GM21786 (cell line): Measurements from ENCODE around the gene LGR6.
"Not testable (repeated sequence)": the region's sequence is repeated elsewhere in the genome, so short reads cannot be mapped to it uniquely, and the experiment has no call there.

Source experiments
- ATAC-seq: cut with Tn5 transposase; IDR thresholded peaks from one replicate; pipeline ENCODE4 v1.9.1; 2021; ENCODE audit not compliant: unreplicated experiment

Gene LGR6

GRCh38 chr1:202158810-202159533 lies 34.6 kb upstream of the LGR6 start:
- no peak for ATAC-seq

- ATAC-seq: no peak
These were observed 33.8 kb upstream of the LGR6 start for GRCh38 chr1:202159534-202160371.

GRCh38 chr1:202160377-202160940 lies 33.1 kb upstream of the LGR6 start, which contains the start of gene PTPN7:
TSS of gene PTPN7 (minus strand) at chr1:202160602. CDS start at chr1:202159402, 1,200 bp downstream.
- ATAC-seq: peak; percentile 48

GRCh38 chr1:202161151-202162046 lies 32.2 kb upstream of the LGR6 start:
- no peak for ATAC-seq

GRCh38 chr1:202162047-202162417 lies 31.6 kb upstream of the LGR6 start:
- ATAC-seq: peak; percentile 30

- ATAC-seq: no peak
These were observed 30.9 kb upstream of the LGR6 start for GRCh38 chr1:202162418-202163280.

GRCh38 chr1:202163281-202164270 lies 30.0 kb upstream of the LGR6 start:
- no peak for ATAC-seq

GRCh38 chr1:202164271-202165037 lies 29.1 kb upstream of the LGR6 start:
- peak; percentile 51 for ATAC-seq

GRCh38 chr1:202165267-202165941 lies 28.2 kb upstream of the LGR6 start:
- ATAC-seq: no peak

- ATAC-seq: no peak
These were observed 27.4 kb upstream of the LGR6 start for GRCh38 chr1:202165942-202166843.

GRCh38 chr1:202167054-202167453 lies 26.5 kb upstream of the LGR6 start:
- not testable (repeated sequence) for ATAC-seq

GRCh38 chr1:202167708-202168415 lies 25.7 kb upstream of the LGR6 start:
- ATAC-seq: no peak

GRCh38 chr1:202168861-202169260 lies 24.7 kb upstream of the LGR6 start:
- ATAC-seq: no peak

GRCh38 chr1:202170726-202171125 lies 22.9 kb upstream of the LGR6 start:
- no peak for ATAC-seq

GRCh38 chr1:202171292-202172014 lies 22.1 kb upstream of the LGR6 start:
- ATAC-seq: no peak
